ENCODE results near the gene IRX5.

IRX5 gene

GRCh38 chr16:54931120-54932014, 702 bp downstream of the IRX5 start:
- no peak for DNase-seq

DNA sequence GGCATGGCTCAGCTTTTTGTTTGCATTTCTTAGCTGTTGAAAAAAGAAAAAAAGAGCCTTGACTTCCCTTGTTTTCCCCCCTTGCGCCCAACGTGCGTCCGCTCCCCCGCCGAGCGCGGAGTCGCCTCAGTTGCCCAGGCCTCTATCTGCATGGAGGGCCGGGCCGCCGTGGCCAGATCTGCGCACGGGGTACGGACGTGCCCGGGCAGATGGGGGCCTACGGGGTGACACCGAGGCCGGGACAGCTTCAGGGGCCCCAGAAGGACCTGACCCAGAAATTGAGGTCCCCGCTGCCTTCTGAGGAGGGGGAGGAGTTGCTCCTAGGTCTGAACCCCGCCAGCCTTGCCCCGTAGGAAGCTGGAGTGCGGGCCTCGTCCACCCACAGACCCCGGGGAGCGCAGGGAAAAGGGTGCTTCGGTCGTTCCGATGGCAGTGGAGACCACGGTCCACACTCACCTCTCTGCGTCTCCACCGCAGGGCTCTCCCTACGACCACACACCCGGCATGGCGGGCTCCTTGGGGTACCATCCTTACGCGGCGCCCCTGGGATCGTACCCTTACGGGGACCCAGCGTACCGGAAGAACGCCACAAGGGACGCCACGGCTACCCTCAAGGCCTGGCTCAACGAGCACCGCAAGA, 1.5 kb downstream of the IRX5 start:
- DNase-seq = no peak

DNA sequence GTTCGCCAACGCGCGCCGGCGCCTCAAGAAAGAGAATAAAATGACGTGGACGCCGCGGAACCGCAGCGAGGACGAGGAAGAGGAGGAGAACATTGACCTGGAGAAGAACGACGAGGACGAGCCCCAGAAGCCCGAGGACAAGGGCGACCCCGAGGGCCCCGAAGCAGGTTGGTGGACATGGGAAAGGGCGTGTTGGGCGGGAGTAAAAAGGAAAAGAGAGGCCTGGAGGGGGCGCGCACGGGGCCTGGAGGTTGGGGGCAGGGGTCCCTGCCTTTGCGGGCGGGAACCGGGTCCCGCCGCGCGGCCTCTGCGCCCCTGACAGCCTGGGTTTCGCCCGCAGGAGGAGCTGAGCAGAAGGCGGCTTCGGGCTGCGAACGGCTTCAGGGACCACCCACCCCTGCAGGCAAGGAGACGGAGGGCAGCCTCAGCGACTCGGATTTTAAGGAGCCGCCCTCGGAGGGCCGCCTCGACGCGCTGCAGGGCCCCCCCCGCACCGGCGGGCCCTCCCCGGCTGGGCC, 2.1 kb downstream of the IRX5 start:
- no peak for DNase-seq

DNA sequence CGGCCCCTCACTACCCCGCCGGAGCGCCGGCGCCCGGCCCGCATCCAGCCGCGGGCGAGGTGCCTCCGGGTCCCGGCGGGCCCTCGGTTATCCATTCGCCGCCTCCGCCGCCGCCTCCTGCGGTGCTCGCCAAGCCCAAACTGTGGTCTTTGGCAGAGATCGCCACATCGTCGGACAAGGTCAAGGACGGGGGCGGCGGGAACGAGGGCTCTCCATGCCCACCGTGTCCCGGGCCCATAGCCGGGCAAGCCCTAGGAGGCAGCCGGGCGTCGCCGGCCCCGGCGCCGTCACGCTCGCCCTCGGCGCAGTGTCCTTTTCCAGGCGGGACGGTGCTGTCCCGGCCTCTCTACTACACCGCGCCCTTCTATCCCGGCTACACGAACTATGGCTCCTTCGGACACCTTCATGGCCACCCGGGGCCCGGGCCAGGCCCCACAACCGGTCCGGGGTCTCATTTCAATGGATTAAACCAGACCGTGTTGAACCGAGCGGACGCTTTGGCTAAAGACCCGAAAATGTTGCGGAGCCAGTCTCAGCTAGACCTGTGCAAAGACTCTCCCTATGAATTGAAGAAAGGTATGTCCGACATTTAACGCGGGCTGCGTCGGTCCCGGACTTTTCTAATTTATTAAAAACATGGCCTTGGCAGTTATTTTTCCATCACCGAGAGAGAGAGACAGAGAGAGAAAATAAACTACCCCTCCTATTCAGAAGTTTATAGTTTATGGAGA, 2.8 kb downstream of the IRX5 start:
- DNase-seq = no peak

DNA sequence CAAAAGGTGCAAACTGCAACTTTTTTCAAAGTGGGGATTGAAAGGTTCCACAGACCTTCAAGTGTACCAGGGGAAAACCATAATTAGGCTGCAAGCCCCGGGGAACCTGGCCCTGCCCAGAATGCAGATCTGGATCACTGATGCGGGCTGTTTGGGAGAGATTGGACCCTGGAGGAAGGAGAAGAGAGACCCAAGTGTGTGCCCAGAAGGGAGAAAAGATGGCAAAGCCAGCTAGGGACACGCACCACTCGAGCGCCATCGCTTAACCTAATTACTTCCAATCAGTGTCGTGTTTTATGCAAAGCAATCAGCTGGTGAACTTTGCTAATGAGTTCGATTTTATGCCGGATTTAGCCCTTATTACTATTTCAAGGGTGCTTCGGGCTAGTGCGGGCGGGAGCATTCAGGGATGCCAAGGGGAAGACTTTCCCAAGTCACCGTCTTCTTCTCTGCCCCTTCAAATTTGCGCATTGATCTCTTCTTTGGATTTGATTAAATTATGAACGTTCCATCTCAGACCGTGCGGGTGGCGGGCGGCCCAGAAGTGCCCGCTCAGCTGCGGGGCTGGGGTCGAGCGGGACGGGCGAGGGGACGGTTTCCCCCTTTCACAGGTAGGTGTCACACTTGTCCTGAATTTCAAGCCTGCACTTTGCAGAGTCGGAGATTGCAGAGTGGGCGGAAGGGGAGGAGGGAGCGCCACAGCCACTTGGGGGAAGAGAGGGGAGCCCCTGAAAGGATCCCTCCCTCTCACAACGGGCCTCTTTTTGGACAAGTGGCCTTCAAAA, 4.0 kb downstream of the IRX5 start:
- no peak for DNase-seq

DNA sequence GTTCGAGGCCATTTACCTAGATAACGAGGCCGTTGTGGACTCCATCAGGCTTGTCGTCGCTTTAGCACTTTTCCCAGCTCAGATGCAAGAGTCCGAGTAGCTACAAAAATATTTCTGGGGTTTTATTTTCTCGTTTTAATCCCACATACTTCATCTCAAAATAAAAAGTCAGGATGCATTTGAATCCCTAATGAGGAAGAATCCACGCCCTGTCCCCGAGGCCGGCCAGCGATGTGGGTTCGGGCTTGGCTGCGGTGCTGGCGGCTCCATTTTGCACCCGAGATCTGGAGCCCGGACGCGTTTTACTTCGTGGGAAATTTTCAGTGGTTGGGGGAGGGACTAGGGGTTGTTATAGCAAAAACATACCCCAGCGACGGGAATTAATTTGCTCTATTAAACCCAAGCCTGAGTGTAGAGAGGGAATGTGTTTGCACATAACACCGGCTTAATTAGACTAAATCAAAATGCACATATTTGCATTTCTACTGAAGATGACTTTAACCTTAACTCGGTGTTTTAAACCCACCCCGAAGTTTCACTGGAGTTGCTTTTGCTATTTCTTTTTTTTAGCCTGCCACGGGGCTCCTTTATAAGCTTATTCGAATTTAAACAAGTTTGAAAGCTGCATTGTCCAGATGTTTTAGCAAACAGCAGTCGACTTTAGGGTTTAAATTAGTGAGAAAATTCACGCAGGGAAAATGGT, 4.8 kb downstream of the IRX5 start:
- no peak for DNase-seq

DNA sequence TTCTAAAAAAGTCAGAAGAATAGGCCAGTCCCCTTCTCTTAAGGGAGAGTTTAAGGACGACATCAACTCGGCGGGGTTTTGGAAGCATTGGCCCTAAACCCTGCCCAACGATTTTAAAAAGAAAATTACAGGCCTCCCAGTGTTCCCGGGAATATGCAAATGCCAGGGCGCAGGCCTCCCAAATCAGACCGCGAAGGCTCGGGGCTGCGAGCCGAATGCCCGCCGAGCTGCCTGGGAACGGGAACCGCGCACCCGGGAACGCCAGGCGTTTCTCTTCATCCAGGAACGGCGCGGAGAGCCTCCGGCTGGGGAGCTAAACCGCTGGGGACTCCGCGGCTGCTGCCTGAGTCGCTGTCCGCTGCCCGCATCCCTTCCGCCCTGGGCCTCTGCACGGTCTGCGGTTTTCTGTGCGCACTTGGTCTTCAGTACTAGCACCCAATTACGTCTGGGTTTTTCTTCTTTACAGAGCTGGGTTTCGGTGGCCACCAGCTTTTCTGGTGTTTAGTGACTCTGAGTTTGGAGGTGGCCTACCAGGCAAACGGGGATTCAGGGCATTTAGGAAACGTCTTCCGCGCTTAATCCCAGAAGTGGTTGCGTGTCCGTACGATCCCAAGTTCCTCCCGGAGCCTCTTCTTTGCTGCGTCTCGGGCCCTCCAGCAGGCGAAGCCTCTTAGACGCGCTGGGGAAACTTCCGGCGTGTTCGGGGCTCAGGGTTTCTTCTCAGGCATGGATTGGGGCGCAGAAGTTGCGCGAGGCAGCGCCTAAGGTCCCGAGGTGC, 5.7 kb downstream of the IRX5 start:
- DNase-seq = peak; percentile 64

DNA sequence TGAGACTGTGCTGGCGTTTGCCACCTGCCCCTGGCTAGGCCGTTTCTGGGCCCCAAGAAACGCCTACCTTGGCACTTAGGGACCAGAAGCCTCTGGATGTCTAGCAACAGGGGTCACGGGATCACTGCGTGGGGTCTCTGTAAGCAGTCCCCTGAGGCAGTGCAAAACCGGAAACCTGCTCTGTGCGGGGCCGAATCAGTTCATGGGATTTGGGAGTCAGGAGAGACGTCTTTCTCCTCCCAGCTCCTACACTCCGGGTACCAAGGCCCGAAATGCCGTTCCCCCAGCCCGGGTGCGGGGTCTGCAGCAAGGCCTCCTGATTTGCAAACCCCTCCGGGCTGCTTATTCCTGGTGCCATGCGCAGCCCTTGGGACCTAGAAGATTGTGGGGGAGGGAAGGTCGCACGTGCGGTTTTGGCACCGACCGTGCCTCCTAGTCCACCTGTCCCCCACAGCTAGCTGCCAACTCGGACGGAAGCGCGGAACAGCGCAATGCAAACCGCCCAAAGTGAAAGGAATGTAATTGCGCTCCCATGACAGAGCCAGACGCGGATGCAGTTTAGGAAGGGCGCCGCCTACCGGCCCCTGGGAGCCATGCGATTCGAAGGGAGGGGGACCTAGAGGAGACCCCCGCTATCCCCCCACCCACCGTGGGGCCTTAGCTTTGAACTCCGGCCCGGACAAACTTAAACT, 6.5 kb downstream of the IRX5 start:
- peak; percentile 19 for DNase-seq

DNA sequence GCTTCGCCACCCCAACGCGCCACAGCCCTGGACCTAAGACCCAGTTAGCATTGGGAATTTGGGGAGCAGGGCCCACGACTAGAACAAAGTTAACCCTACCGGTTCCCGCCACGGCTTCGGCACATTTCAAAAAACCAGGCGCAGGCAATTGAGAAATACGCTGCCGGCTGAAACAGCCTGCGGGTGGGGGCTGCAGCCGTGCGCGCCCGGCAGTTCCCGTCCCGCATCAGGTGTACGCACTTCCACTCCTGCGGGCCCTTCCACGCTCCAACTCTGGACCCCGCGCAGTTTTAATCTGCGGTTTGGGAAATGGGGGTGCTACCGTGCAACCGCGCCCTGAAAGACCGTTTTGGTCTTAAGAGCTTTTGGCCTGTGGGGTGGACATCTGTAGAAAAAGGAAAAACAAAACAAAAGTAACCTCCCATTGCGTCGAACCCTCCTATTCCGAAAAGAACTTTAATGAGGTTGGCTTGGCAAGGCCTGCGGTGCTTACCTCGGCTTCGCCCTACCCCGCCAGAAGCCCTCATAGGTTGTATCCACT, 7.1 kb downstream of the IRX5 start:
- DNase-seq = no peak

DNA sequence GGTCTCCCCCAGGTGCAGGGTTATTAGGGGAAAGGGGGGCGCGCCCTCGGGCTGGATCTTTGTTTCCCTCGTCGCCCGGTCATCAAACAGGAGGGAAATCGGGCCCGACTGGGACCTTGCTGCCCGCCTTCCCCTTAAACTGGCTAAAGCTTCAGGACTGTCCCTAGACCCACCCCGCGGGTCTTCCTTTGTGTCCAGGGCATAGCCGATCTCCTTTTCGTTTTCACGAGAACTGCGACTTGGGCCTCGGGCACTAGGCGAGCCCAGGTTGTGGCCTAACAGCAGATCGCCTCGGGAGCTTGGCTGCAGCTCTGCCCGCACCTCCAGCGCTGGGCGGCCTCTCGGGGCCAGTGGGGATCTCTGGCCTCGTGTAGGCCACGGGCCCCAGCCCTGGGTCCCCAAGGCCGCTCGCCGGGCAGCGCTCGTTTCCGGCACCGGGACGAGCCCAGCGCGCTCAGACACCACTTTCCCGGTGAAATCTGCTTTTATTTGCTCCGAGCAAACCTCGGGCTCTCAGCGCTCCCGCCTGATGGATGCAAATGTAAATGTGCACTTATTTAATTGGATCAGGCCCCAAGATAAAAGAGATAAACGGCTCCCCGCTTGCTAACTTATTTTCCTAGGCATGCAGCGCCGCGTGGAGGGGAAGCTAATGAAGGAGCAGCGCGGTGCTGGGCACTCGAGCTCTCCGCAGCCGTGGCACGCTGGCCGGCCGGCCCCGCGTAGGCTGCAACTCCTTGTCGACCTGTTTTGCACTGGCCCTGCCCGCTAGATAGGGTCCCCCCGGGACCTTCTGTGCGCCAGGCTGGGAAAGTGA, 7.8 kb downstream of the IRX5 start:
- DNase-seq = no peak

GRCh38 chr16:54939029-54939346, 8.3 kb downstream of the IRX5 start:
- DNase-seq = no peak

DNA sequence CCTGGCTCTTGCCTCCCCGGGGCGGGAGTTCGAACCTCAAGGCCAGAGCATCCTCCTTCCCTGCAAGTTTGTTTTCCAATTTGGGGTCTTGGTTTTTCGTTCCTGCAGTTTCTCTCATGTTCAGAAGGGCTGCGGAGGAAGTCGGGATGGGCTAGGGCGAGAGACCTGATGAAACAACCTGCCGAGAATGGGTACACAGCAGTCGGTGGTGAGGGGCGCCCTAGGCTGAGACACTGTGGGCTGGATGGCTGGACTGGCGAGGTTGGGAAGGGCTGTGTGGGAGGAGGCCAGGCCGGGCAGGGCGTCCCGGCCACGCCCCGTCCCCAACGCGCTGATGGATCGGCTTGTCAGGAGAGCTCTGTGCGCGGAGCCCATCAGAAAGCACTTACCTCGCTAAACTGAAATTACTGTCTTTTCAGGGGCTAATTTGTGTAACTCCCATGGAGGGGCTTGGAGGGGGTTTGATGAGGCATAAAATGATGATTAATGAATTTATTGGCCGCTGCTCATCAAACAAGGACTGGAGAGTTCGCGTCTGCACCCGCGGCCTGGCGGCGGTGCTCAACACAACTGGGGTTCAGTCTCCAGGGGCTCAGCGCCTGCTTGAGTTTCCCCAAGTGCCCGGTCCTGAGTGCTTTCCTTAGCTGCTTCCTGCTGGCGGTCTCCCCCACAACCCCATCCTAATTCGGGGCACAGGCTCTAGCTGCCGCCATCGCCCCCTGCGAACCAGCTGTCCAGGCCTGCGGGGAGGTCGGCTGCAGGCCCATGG, 9.0 kb downstream of the IRX5 start:
- no peak for DNase-seq

DNA sequence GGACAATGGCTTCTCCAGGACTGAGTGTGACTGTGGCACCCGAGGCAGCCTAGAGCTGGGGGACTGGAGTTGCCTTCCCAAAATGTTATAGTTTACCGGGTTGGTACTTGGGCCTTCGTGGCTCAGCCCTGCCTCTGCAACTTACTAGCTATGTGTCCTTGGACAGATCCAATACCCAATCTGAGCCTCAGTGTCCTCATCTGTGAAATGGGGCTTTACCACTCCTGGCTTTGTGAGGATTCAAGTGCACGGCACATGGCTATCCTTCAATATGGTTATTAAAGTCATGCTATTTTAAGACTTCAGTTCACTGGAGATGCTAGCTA, 9.6 kb downstream of the IRX5 start:
- DNase-seq = no peak

GRCh38 chr16:54942353-54942943, 11.8 kb downstream of the IRX5 start:
- no peak for DNase-seq

DNA sequence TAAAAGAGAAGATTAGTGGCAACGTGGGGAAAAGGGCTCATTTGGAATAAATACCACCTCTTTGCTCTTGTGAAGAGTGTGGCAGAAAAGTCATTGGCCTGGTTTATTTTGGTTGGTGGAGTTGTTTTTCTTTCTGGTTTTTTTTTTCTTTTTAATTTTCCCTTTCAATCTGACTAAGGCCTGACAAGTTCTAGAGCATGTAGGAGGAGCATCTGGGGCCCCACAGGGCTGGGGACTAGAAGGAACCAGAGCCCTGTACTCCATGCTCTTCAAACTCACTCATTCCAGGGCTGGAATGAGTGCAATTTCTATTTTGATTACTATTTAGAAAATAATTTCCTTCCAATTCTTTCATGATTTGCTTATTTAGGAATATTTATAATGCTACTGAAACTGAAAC, 13.3 kb downstream of the IRX5 start:
- no peak for DNase-seq

DNA sequence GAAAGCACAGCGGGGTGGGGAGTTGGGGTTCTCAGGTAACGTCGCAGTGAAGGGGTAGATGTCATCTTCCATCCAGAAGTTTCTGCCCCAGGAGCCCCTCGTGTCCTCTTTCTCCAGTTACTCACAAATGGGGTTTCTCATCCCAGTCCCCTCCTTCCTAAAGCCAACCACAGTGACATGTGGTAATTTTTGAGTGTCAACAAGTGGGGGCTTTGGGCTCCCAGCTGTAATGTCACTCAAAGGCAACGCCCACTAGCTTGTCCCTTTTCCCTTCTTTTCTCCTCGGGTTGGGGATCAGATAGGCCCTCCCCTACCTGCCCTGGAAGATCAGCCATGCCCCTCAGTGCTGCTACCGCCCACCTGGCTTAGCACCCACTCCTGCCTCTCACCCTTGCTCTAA, 14.4 kb downstream of the IRX5 start:
- no peak for DNase-seq

DNA sequence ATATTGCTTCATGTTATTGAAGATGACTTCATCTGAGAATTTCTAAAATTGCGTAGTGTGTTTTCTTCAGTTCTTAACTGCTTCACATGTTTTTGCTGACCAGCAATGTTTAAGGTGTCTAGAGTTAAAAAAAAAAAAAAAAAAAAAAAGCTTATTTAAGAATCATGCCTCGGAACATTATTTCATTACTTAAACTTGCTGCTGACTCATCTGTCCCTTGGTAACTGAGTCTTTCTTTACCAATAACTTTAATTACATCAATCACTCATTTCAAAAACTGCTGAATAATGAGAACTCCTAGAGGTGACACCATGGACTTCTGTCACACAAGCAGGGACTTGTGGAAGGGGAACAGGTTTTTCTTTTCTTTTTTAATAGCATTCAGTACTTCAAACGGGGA, 16.2 kb downstream of the IRX5 start:
- no peak for DNase-seq

DNA sequence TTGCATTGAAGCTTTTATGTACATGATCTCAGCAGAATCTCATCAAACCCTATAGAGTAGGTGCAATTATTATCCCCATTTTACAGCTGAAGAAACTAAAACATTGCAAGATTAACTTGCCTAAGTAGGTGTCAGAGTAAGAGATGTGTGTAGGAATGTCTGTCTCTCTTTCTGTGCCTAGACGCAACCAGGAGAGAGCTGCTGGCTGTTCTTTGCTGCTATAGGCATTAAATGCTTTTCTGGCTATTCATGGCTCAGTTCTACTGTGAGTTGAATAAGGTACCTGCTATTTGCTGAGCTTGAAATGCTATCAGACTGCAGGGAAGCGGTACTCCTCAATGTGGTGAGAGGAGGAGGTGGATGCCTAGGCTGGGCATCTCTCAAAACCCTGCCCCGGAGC, 17.0 kb downstream of the IRX5 start:
- no peak for DNase-seq

GRCh38 chr16:54952195-54952594, 21.5 kb downstream of the IRX5 start:
- no peak for DNase-seq
